Epithelial cell of esophagus (primary cell): ENCODE results near the gene NRSN2.

Source experiments
- DNase-seq: peaks from one replicate; pipeline ENCODE4 v3.0.0; 2010; ENCODE audit warnings: low read depth
- H3K4me3 ChIP-seq: 2 replicates; pipeline ENCODE4 v1.5.1; 2011; ENCODE audit warnings: mild to moderate bottlenecking, low read length, control low read depth
- CTCF ChIP-seq: IDR thresholded peaks from 2 replicates; pipeline ENCODE4 v1.5.1; 2011; ENCODE audit warnings: low read depth, mild to moderate bottlenecking, low read length, control low read depth, inconsistent platforms; ENCODE audit not compliant: insufficient read depth; ENCODE audit errors: missing control alignments

The NRSN2 gene

GRCh38 chr20:325889-326644 lies 20.8 kb upstream of the NRSN2 start:
- DNase-seq, result peak; percentile 69
- H3K4me3 ChIP-seq, result peak overlapping the region; percentile 67
- no peak for TF ChIP-seq CTCF

GRCh38 chr20:326645-327185 lies 20.2 kb upstream of the NRSN2 start:
- TF ChIP-seq CTCF, result no peak
- no peak for DNase-seq
- peak overlapping the region; percentile 67 for H3K4me3 ChIP-seq

GRCh38 chr20:327186-328026 lies 19.5 kb upstream of the NRSN2 start:
- no peak for TF ChIP-seq CTCF
- DNase-seq, result peak; percentile 89
- H3K4me3 ChIP-seq, result peak overlapping the region; percentile 67

- peak overlapping the region; percentile 67 for H3K4me3 ChIP-seq
- DNase-seq, result no peak
- TF ChIP-seq CTCF, result no peak
Measured at GRCh38 chr20:328027-328974, 18.6 kb upstream of the NRSN2 start.

- no peak for TF ChIP-seq CTCF
- no peak for DNase-seq
- H3K4me3 ChIP-seq, result no peak overlapping the region
Measured at GRCh38 chr20:328975-329695, 17.8 kb upstream of the NRSN2 start.

GRCh38 chr20:329851-330232 lies 17.1 kb upstream of the NRSN2 start:
- H3K4me3 ChIP-seq, result no peak overlapping the region
- DNase-seq, result no peak
- no peak for TF ChIP-seq CTCF
